NCI-H1105 treated with DMSO at 0.1 percent for 48 hours (cell line): ENCODE measurements around the gene UBASH3B.

Experiments used
- DNase-seq: peaks from one replicate; lab custom pipeline; 2025; lab: John Stamatoyannopoulos, UW

The UBASH3B gene

GRCh38 chr11:122732342-122733315, 77.1 kb downstream of the UBASH3B start:
- no peak for DNase-seq

- DNase-seq, result peak; percentile 98
Measured at GRCh38 chr11:122733318-122733717, 77.8 kb downstream of the UBASH3B start.

DNA sequence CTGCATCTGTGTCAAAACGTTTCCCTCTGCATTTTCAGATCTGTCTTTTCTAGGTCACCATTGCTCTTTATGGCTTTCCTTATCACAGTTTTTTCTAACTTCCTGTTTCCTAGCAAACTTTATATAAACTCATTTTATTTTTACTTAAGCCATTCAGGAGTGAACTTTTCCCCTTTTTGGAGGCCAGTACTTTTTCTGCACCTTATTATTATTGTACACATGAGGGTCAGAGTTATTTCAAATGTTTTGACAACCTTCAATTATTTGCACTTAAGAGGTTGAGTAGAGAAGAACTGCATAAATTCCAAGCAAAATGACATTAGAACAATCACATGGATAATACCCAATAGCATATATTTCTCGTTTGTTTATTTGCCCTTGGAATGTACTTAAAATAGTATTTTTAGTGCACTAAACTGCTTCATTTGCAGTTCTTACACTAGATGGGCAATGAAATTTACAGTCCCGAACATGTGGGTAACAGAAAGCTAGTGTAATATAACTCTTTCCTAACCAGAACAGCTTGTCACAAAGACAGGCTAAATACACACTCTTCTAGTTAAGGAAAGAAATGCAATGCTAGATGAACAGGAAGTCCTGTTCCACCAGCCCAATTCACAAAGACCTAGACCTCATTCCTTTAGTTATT, 79.5 kb downstream of the UBASH3B start:
- no peak for DNase-seq

GRCh38 chr11:122737951-122738693, 82.6 kb downstream of the UBASH3B start:
- DNase-seq, result no peak

GRCh38 chr11:122741613-122742300, 86.2 kb downstream of the UBASH3B start:
- DNase-seq, result no peak

GRCh38 chr11:122742301-122743018, 86.9 kb downstream of the UBASH3B start:
- DNase-seq, result no peak

GRCh38 chr11:122743097-122743741, 87.7 kb downstream of the UBASH3B start:
- no peak for DNase-seq

DNA sequence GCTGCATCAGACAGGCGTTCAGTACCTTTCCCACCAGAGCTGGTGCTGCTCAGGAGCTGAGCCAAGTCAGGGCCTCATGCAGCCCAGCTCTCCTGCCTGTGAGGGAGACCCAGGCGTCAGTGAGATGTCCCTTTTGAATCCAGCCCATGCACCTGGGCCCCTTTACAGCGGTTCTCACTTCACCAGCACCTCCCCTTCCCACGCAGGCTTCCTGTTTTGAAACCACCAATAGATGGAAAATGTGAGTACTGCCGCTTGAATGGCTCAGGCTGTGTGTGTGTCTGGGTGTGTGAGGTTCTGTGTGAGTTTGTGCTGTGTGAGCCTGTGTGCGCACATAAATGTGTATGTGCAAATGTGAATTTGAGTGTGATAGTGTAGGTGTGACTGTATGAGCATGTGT, 88.4 kb downstream of the UBASH3B start:
- no peak for DNase-seq

DNA sequence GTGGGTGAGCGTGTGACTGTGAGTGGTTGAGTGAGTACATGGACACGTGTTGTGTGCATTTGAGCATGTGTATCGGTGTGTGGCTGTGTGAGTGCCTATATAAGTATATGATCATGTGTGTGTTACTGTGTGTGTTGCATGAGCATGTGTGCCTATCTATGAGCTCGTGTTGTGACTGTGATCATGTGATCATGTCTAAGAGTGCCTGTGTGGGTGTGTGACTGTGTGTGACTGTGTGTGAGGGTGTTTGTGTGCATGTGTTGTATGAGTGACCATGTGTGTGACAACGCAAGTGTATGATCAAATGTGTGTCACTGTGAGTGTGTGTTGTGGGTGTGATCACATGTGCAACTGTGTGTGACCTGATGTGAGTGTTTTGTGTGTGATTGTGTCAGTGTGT, 88.8 kb downstream of the UBASH3B start:
- DNase-seq, result no peak

DNA sequence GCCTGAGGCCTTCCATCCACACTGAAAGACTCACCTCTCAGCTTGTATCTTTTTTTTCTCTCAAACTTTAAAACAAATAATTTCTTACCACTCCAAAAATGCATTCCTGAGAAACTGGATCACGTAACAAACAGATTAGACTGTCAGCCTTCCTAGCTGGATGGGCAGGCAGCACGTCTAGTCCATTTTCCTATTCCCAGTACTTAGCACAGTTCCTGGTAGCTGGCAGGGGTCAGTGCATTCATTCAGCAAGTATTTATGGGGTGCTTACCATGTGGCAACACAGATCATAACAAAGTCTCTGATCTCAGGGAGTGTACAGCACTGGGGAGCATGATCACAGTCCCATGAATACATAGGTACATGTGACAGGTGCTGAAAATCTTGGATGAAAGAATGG, 89.6 kb downstream of the UBASH3B start:
- DNase-seq, result no peak

GRCh38 chr11:122746050-122746478, 90.5 kb downstream of the UBASH3B start:
- DNase-seq, result no peak

DNA sequence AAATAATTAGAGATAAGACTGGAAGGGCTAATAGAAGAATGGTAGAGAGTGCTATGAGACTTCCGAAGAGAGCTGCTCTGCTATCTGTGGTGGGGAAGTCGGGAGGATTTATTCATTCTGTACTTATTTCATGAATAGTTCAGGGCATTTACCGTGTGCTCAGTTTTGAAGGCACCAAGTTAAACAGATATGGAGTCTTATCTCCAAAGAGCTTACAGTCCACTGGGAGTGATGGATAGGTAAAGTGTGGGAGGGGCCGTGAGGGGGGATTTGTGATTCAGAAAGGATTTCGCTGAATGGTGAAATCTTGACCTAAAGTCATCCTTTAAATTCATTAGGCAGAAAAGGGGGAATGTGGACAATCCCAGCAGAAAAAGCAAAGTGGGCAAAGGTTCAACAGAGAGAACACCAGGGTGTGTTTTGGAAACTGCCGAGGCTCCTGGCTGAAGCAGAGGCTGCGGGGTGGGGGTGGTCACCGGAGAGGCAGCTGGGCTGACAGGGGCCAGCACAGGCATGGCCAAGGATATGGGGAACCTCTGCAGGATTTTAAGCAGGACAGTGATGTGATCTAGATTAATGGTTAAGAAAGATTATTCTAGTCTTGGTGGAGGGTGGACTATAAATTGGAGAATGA, 91.2 kb downstream of the UBASH3B start:
- DNase-seq, result no peak

DNA sequence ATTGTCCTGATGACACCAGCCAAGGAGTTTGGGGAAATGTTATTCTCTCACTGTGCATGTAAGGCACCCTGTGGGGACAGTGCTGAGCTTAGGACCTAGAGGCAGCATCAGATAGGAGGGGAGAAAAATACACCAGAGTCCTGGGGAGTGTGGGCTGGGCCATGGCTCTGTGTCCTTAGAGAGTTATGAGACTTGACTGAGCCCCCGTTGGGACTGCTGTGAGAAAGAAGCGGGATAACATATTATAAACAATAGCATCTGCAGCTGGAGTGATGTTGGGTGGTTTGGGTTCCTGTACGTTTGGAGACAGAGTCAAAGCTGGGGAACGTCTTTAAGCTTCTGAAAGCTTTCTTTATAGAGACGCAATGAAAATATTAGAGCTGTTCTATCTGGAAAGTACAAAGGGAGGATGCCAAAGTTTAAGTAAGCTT, 91.8 kb downstream of the UBASH3B start:
- DNase-seq, result no peak

DNA sequence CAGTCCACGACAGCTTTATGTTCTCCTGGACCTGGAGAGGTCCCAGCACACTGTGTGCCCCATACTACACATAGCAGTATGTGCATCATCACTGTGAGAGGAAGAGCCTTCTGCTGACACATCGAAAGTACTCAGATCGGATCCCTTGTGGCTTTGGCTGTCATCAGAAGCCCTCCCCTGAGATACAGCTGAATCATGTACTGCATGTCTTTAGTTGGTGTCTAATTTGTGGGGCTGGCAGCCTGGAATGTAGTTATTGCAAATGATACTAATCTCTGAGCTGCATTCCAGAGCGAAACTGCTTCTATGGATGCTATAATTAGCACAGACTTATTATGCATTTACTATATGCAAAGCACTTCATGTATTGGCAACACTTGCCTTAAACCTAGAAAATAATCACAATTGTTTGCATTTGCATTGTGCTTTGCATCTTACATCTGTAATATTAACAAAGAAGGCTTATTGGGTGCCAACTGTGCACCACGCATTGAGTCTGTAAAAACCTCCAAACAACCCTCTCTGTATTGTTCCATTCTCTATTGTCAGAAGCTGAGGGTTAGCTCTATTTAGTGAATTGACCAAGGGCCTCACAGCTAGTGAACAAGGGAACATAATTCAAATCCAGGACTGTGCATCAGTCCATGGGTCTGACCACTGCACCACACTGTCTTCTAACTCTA, 93.6 kb downstream of the UBASH3B start:
- no peak for DNase-seq

DNA sequence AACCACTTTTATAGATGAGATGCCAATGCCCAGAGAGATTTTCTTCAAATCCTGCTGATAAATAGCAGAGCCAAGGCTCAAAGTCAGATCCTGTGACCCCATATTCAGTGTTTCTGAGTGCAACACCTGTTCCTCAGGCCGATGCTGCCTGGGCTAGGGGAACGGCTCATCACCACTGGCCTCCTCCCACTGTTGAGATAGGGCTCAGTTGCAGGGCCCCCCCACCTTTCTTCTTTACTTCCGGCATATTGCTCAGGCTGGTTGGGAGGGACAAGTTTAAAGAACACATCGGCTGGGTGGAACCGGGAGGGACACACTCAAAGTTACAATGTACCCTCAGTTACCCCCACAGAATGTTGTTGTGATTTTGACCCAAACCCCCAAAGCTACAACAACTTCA, 94.5 kb downstream of the UBASH3B start:
- no peak for DNase-seq

DNA sequence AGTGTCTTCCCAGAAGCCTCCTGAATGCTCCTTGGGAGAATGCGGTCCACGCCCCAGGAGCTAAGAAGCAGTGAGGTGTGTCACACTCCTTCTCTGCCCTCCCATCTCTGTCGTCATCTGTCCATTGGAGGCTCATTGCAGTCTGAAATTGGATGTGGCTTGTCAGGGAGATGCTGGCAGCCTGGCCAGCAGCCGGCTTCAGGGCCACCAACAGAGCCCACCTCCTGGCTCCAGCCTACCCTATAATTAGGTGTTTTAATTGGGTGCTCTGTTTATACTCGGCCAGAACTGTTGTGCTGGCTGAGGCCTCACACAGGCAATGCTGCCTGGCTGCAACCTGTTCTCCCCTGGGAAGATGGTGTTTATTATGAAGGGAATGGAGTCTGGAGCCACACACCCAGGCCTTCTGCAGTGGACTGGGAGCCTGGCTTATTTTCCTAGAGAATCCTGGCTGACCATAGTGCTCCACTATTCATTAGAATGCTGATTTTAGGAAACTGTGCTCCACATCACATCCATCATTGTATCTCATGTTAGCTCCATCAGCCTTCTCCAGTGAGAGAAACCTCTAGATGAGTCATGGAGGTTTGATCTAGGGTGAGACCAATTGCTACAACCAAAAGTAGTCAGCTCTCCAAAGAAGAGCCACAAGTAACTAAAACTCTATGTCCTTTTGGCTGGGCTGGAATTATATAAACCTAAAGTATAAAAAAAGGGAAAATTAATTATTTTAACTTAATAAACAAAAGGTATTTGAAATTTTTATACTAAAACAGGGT, 96.0 kb downstream of the UBASH3B start:
- peak; percentile 98 for DNase-seq

DNA sequence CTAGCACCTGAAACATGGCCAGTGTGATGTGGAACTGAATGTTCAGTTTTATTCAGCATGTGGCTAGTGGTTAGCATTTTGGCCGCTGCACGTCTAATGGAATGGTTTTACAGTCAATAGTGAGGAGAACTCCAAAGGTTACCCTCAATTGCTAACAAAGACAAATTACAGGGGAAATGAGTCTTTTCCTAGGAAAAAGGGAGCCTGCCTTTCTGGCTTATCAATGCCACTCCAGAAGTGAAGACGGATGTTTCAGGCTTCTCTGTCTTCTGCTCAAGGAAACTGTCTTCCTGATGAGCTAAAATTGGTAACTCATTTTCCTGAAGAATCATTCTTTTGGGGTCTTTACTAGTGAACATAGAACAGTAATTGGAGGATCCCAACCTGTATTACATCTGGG, 98.5 kb downstream of the UBASH3B start:
- no peak for DNase-seq

DNA sequence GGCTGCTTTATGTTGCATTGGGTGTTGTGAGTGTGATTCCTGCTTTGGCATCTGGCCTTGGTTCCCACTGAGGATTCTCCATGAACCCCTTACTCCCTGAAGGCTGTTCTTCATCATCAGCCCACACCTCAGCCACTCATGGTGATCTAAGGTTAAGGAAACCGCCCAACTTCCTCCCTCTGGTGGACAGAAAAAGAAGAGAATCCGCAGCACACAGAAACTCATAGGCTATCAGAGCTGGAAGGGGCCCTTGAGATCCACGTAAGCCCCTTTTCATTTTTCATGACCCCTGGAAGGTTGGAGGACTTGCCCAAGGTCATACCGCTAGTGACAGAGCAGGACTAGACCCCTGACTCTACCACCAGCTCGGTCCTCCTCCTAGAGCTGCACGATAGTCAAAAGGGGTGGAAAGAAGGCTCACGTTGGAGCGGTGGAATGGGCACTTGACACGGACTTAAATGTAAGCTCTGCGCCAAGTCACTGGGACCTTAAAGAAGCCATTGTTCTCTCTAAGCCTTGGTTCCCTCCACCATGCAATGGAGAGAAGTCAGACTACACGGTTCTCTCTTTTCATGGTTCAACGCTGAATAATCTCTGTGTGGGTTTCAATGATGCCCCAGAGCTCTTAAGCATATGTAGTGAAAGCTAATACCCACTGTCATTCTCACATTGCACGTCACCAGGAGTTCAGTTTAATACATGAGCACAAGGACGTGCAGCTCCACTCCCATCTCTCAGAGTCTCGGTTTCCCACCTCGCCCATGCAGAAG, 99.2 kb downstream of the UBASH3B start:
- no peak for DNase-seq
